ENCODE data around the gene TMEM165. TPM values are rescaled to one million over a fixed set of nuclear protein-coding genes. Genes with fewer than 3 reads are reported as not detected.

The TMEM165 gene
- total and polyA plus RNA-seq, 9 of the 15 experiments (the other 6 are each of a cell fraction or from before 2014, with no cell fraction given), result 21.3 to 145 (median 96.8) TPM

GRCh38 chr4:55386840-55387239, 8.9 kb upstream of the TMEM165 start (continued):
- TF ChIP-seq VEZF1 (CRISPR knock-in tag; IDR thresholded peaks at IDR 0.05) (peak; percentile 49; the same call in 1 of the 2 replicates), NCOA4 (IDR thresholded peaks at IDR 0.05; ENCODE audit: partially characterized antibody) (no peak), POLR2G (IDR thresholded peaks at IDR 0.05; ENCODE audit: low read depth, low read length) (no peak), ZNF507 (tag; conservative IDR thresholded peaks at IDR 0.05) (no peak), CLOCK (CRISPR knock-in tag; IDR thresholded peaks at IDR 0.05; ENCODE audit: borderline replicate concordance) (no peak; the same call in 1 of the 2 replicates), MAFG (tag; conservative IDR thresholded peaks at IDR 0.05) (0 out of 2 replicates have a peak, but pooled peaks have one; percentile 23), FOXK2 (conservative IDR thresholded peaks at IDR 0.05 in 1 of 2, IDR thresholded peaks at IDR 0.05 in 1 of 2; ENCODE audit: low read depth in 2 of 2) (peak; percentile 10 to 67; a peak in 2 of 4 replicates), RHOXF2B (CRISPR knock-in tag; conservative IDR thresholded peaks at IDR 0.05) (no peak), ATF7 (IDR thresholded peaks at IDR 0.05) (peak; percentile 81), HNRNPH1 (optimal IDR thresholded peaks at IDR 0.05; ENCODE audit: low read depth, low read length) (no peak), NEUROD1 (IDR thresholded peaks at IDR 0.05; ENCODE audit: borderline replicate concordance, low read depth, low read length, partially characterized antibody) (peak; percentile 66), NR2C1 (IDR thresholded peaks at IDR 0.05) (no peak), NR2C1 (tag; IDR thresholded peaks at IDR 0.05) (no peak), EP300 (IDR thresholded peaks at IDR 0.05; ENCODE audit: low read length) (peak; percentile 97), ZNF146 (CRISPR knock-in tag; IDR thresholded peaks at IDR 0.05; ENCODE audit: unreplicated experiment) (no peak), DMBX1 (CRISPR knock-in tag; IDR thresholded peaks at IDR 0.05; ENCODE audit: borderline replicate concordance) (peak; percentile 95), TEAD4 (IDR thresholded peaks at IDR 0.05; ENCODE audit: low read length) (peak; percentile 99), TEAD4 (CRISPR knock-in tag; IDR thresholded peaks at IDR 0.05; ENCODE audit: borderline replicate concordance) (no peak), ZNF764 (CRISPR knock-in tag; IDR thresholded peaks at IDR 0.05; ENCODE audit: low read depth) (no peak), SAFB (IDR thresholded peaks at IDR 0.05; ENCODE audit: borderline replicate concordance, low read depth, low read length) (no peak), CSDE1 (IDR thresholded peaks at IDR 0.05) (no peak), GABPB2 (CRISPR knock-in tag; conservative IDR thresholded peaks at IDR 0.05) (no peak), USF2 (CRISPR knock-in tag; IDR thresholded peaks at IDR 0.05) (no peak), SMAD2 (IDR thresholded peaks at IDR 0.05; ENCODE audit: low read depth, low read length) (no peak), HCFC1 (IDR thresholded peaks at IDR 0.05; ENCODE audit: low read depth, low read length) (no peak)
- TF ChIP-seq, protein P1, sequence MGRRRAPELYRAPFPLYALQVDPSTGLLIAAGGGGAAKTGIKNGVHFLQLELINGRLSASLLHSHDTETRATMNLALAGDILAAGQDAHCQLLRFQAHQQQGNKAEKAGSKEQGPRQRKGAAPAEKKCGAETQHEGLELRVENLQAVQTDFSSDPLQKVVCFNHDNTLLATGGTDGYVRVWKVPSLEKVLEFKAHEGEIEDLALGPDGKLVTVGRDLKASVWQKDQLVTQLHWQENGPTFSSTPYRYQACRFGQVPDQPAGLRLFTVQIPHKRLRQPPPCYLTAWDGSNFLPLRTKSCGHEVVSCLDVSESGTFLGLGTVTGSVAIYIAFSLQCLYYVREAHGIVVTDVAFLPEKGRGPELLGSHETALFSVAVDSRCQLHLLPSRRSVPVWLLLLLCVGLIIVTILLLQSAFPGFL (CRISPR knock-in tag; IDR thresholded peaks at IDR 0.05), result no peak
